ENCODE measurements around the gene ULK4.

- TF ChIP-seq, protein P1, sequence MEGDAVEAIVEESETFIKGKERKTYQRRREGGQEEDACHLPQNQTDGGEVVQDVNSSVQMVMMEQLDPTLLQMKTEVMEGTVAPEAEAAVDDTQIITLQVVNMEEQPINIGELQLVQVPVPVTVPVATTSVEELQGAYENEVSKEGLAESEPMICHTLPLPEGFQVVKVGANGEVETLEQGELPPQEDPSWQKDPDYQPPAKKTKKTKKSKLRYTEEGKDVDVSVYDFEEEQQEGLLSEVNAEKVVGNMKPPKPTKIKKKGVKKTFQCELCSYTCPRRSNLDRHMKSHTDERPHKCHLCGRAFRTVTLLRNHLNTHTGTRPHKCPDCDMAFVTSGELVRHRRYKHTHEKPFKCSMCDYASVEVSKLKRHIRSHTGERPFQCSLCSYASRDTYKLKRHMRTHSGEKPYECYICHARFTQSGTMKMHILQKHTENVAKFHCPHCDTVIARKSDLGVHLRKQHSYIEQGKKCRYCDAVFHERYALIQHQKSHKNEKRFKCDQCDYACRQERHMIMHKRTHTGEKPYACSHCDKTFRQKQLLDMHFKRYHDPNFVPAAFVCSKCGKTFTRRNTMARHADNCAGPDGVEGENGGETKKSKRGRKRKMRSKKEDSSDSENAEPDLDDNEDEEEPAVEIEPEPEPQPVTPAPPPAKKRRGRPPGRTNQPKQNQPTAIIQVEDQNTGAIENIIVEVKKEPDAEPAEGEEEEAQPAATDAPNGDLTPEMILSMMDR (IDR thresholded peaks at IDR 0.05), result no peak
- no peak for TF ChIP-seq SIN3A (IDR thresholded peaks at IDR 0.05; ENCODE audit: borderline replicate concordance, low read depth, low read length)
- TF ChIP-seq YY1 (IDR thresholded peaks at IDR 0.05; ENCODE audit: low read depth), result no peak
- no peak for TF ChIP-seq ZBTB33 (IDR thresholded peaks at IDR 0.05; ENCODE audit: borderline replicate concordance, low read depth)
- no peak for TF ChIP-seq EP300 (IDR thresholded peaks at IDR 0.05; ENCODE audit: borderline replicate concordance in 1 of 2, low read depth in 1 of 2, low read length in 1 of 2)
- TF ChIP-seq REST (IDR thresholded peaks at IDR 0.05; ENCODE audit: low read depth, low read length), result no peak
- no peak for TF ChIP-seq ELF1 (IDR thresholded peaks at IDR 0.05)
- TF ChIP-seq POLR2AphosphoS5 (IDR thresholded peaks at IDR 0.05; ENCODE audit: low read depth, low read length), result no peak
- no peak for TF ChIP-seq RAD21 (IDR thresholded peaks at IDR 0.05; ENCODE audit: low read length)
- TF ChIP-seq PBX3 (IDR thresholded peaks at IDR 0.05), result no peak
- no peak for TF ChIP-seq RFX5 (IDR thresholded peaks at IDR 0.05; ENCODE audit: low read length)
- no peak for TF ChIP-seq TAF1 (IDR thresholded peaks at IDR 0.05; ENCODE audit: borderline replicate concordance, low read depth, low read length)
Observed at GRCh38 chr3:41346698-41347270, 615.1 kb downstream of the ULK4 start.
